GM21576 (cell line): Measurements from ENCODE around the gene ADD3.

Source experiments
- ATAC-seq: cut with Tn5 transposase; IDR thresholded peaks from one replicate; pipeline ENCODE4 v1.9.1; 2021; ENCODE audit warnings: mild to moderate bottlenecking, moderate library complexity; ENCODE audit not compliant: unreplicated experiment

ADD3 gene

DNA sequence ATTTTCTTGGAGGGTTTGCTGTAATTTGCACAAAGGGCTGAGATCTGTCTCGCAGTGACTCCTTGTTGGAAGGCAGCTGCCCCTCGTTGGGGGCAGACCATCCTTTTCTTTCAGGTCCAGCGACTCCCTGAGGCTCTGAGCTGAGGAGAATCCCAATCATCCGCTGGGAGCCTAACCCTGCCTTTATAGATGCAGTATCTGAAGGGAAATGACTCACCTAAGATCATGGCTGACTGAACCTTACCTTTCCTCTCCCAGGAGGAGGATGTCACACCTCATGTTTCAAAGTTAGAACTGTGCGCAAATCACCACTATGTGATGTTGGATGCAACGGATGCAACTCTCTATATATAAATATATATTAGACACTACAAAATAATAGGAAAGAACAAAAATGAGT lies 163.2 kb downstream of the ADD3 start:
- no peak for ATAC-seq

DNA sequence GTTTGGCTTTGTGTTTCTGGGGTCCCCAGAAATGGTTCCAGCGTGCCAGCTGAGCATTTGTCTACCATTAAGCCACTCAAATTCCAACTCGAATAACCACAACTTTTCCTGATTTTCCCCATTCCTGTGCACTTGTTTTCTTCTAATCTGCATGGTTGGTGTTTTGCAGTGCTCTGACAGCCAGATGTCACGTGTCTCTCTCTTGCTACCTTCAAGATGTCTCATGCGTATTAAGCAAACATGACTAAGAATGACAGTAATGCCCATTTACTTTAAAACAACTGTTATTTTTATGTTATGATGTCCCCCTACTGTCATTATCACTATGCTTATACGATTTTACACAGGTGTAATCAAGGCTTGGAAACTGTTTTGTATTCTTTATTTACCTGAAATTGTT lies 164.4 kb downstream of the ADD3 start:
- ATAC-seq, result no peak

DNA sequence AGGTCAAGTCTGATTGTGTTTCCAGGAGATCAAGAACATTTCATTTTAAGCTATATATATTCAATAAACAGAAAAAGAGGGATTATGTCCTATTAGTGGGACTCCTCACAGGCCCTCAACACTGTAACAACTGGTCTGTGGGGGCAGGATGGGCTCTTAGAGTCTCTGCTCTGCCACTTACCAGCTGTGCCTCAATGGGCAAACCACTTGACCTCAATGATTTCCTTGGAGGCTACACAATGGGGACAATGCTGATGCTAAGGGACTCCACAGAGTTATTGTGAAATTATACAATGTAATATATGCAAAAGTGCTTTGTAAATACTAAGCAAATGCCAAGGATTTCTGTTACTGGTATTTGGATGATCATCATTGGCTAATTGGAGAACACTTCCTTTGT lies 166.4 kb downstream of the ADD3 start:
- ATAC-seq, result no peak

DNA sequence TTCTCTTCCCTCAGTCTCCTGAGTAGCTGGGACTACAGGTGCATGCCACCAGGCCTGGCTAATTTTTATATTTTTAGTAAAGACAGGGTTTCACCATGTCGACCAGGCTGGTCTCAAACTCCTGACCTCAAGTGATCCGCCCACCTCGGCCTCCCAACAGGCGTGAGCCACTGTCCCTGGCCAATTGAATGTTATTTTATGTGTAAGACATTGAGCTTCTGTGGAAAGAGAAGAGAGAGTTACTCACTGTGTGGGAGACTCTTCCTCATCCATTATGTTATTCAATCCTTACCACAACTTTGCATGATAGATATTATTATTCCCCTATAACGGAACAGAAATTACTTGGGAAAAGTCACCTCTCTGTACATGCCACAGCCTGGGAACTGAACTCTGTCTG lies 167.0 kb downstream of the ADD3 start:
- no peak for ATAC-seq

DNA sequence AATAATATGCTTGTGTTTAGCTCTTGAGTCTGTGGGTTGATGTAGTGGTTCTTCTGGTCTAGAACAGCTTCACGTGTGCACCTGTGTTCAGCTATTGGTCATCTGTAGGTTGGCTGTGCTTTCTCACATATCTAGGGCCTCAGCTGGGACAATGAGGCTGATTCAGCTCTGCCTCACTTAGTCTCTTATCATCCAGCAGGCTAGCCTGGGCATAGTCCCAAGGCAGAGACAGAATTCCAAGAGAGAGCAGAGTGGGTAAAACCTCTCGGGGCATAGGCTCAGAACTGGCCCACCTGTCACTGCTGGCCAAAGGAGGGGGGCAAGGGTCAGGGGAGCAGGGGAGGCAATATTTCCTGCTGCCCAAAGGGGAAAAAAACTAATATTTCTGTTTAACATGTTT lies 167.6 kb downstream of the ADD3 start:
- ATAC-seq, result no peak

DNA sequence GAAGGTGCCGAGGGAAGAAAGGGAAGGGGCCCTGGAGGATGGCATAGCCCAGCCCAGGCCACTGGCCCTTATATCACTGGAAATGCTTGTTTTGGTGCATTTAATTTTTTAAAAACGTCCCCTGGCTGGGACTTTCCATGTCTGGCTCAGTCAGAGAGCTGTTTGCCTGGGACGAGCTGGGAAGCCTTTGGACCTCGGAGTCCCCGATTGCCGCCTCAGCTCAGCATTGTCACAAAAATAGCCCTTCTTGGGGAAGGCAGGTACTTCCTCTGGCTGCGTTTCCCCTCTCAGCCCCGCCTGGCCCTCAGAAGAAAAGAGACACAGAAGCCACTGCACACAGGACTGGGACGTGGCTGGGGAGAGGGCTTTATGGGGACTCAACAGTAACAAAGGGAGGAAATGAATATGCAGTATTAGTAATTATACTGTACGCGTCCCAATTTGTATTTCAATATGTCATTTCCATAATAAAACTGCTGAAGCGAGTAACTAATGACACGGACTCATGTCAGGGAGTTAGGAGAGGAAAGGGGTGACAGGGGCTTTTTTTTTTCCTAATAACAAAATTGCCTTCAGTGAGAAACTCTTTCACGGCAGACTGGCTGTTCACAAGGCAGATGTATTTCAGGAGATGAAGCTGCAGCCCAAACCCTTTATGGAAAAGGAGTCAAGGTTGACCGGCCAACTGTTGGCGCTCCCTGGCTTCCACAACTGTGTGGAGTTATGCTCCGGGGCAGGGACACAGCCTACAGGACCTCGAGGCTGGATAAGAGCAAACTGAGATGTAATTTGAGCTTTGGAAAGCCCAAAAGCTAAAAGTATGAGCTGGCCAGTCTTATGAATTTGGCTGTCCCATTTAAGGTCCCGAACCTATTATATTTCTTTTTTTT lies 168.6 kb downstream of the ADD3 start:
- ATAC-seq, result no peak

DNA sequence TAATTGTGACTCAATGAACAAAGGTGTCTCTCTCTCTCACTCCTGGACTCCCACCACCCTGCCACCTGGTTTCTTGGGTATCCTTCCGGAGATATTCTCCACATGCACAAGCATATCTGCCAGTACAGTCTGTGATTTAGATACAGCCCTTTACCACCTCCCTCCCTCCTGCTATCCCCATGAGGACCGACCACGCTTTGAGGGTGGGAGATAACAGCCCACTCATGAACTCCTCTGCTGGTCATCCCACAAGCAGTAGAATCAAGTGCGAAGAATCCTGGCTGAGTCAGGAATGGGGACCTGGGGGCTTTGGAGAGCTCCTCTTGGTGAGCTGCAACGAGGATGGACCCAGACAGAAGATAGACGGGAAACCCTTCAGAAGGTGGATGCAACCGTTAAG lies 171.4 kb downstream of the ADD3 start:
- ATAC-seq, result no peak

DNA sequence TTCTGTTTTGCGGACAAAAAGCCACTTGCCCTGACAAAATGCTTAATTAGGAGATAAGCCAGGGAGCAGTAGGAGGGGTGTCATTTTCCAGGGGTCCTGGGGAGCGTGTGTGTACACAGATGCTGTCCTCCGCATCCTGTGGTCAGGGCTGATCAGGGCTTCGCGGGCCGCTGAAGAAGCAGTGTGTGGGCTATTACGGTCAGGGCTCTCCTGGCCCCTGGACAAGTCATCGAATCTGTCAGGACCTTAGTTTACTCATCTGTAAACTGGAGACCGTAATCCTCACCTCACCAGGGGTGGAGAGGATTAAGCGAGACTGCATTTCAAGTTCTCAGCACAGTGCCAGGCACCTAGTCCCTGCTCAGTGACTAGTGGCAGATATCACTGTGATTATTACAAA lies 173.7 kb downstream of the ADD3 start:
- no peak for ATAC-seq

DNA sequence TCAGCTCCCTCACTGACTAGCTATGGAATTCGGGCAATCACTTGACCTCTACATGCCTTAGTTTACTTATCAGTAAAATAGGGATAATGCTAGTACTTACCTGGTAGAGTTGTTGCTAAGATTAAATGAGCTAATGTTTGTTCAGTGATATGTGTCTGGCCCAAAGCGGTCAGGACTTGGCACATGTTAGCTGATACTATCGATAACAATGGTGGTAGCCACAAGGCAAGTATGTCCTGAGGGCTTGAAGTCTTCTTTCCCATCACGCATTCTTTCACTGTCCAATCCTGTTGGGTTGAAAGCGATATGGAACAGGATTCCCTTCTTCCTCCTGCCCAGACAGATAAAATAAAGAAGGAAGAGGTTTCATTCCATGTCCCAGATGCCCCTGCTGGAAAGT lies 174.1 kb downstream of the ADD3 start:
- no peak for ATAC-seq

DNA sequence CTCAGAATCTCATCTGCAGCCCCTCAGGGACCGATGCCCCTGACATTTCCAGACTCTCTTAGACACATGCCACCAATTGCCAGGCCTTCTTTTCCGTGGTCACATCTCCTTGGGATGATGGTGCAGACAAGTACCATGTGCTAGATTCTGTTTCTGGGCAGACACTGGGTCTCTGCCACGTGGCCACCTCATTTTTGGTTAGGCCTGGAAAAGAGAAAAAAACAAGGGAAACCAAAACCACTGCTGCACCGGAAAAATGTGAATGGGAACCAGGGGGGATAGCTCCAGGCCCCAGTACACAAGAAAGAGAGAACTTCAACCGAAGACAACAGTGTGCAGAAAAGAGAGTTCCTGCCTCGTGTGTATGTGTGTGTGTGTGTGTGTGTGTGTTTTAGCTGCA lies 176.6 kb downstream of the ADD3 start:
- no peak for ATAC-seq
